GM15510 (cell line): Measurements from ENCODE around the gene TAF13.
A peak's percentile ranks its signal among the peaks of the same experiment; 100 is the strongest.

Experiments
- POLR2A ChIP-seq: IDR thresholded peaks from 3 replicates; pipeline ENCODE4 v1.6.1; 2011; ENCODE audit warnings: borderline replicate concordance; ENCODE audit not compliant: insufficient read length; ENCODE audit errors: extremely low read depth

Gene TAF13

DNA sequence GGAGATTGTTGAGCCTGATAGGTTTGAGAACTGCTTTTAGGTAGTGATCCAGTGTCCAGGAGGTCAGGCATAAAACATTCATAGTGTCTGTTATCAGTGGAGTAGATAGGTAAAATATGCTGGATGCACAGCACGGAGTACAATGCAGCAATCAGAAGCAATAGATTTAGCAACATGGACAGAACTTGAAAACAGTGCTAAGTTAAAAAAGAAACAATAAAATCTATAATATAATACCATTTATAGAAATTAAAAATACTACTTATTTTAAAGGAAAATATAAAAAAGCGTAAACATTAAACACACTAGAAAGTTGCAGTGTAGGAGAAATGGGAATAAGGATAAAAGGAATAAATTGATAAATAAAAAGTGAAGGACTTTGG, 3.4 kb upstream of the TAF13 start:
- TF ChIP-seq POLR2A, result no peak

DNA sequence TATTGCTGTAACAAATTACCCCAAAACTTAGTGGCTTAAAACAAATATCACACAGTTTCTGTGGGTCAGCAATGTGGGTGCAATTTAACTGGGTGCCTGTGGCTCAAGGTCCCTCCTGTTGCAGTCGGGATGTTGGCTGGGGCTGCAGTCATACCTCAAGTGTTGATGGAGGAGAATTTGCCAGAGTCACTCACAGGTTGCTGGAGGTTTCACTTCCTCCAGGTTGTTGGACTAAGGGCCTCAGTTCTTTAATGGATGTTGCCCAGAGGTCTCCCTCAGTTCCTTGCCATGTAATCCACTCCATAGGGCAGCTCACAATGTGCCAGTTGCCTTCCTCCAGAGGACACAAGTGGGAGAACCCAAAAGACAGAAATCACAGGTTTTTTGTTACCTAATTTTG, 2.5 kb upstream of the TAF13 start:
- no peak for TF ChIP-seq POLR2A

DNA sequence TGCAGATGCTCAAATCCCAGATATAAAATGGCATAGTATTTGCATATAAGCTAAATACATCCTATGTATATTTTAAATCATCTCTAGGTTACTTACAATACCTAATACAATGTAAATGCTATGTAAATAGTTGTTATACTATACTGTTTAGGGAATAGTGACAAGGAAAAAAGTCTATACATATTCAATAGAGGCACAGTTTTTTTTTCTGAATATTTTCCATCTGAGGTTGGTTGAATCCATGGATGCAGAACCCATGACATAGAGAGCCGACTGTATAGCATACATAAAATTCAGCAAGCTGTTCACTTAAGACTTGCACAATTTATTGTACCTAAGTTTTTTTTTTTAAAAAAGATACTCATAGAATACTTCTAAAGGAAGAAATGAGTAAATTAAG, 6.5 kb downstream of the TAF13 start:
- TF ChIP-seq POLR2A, result no peak

DNA sequence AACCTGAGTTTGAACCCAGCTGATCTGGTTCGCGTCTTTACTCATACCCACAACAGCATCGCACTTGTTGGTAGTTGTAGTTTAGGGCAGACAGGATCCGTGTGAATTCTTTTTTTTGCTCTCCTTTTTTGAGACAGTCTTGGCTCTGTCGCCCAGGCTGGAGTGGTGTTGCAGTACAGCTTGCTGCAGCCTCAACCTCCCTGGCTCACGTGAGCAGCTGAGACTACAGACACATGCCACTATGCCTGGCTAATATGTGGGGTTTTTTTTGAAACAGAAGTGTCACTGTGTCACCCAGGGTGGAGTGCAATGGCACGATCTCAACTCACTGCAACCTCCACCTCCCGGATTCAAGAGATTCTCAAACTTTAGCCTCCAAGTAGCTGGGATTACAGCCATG, 7.9 kb downstream of the TAF13 start:
- TF ChIP-seq POLR2A, result no peak

DNA sequence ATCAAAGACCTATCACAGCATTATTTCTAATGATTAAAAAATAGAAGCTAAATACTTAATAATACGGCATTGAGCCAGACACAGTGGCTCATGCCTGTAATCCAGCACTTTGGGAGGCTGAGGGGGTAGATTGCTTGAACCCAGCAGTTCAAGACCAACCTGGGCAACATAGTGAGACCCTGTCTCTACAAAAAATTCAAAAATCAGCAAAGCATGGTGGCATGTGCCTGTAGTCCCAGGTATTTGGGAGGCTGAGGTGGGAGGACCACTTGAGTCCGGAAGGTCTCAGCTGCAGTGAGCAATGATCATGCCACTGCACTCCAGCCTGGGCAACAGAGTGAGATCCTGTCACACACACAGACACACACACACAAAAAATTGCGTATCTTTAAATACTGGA, 10.7 kb downstream of the TAF13 start:
- TF ChIP-seq POLR2A, result no peak

DNA sequence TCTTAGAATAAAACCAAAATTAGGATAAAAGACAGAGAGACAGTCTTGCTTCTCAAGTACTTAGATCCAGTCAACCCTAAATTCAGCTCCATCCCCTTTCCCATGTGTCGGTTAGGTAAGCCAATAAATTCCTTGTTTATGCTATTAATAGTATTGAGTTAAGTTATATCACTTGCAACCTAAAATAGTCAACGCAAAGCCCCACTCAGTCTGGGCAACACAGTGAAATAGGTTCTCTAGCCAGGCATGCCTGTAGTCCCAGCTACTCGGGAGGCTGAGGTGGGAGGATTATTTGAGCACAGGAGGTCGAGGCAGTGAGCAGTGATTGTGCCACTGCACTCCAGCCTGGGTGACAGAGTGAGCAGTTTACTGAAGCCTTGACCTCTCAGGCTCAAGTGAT, 14.6 kb downstream of the TAF13 start:
- no peak for TF ChIP-seq POLR2A

DNA sequence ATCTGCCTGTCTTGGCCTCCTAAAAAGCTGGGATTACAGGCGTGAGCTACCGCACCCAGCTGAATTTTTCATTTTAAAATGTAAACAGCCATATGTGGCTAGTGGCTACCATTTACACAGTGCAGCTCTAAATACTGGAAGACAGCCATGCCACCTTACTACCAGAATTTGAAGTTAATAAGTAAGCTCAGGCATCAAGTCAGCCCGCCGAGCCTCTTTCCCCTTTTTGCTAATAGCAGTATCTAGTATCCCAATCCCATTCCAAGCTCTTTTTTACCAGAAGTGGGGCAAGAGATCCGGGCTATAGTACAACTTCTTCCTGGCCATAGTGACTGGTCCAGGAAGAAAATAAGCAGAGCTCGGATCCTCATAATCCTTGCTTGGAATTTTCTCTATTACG, 15.1 kb downstream of the TAF13 start:
- no peak for TF ChIP-seq POLR2A

DNA sequence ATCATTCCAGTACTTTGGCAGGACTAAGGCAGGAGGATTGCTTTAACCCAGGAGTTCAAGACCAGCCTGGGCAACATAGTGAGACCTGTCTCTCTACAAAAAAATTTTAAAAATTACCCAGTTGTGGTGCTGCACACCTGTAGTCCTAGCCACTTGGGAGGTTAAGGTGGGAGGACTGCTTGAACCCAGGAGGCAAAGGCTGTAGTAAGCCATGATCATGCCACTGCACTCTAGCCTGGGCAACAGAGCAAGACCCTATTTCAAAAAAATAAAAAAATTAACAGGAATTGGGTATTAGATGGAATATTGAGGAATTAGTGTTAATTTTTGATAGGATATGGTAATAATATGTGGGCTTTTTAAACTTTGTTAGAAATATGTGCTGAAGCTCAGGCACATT, 16.8 kb downstream of the TAF13 start:
- TF ChIP-seq POLR2A, result no peak

DNA sequence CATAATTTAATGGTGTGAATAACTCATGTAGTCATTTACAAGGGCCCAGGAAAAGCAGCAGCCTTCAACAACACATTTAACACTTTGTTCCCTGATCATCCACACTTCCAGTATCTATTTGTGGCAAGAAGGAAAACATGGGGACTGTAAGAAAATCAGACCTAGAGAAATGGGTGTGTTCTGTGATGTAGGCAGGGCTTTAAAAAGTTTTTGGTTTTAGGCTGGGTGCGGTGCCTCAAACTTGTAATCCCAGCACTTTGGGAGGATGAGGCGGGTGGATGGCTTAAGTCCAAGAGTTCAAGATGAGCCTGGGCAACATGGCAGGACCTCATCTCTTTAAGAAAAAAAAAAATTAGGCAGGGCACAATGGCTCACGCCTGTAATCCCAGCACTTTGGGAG, 19.7 kb downstream of the TAF13 start:
- no peak for TF ChIP-seq POLR2A

DNA sequence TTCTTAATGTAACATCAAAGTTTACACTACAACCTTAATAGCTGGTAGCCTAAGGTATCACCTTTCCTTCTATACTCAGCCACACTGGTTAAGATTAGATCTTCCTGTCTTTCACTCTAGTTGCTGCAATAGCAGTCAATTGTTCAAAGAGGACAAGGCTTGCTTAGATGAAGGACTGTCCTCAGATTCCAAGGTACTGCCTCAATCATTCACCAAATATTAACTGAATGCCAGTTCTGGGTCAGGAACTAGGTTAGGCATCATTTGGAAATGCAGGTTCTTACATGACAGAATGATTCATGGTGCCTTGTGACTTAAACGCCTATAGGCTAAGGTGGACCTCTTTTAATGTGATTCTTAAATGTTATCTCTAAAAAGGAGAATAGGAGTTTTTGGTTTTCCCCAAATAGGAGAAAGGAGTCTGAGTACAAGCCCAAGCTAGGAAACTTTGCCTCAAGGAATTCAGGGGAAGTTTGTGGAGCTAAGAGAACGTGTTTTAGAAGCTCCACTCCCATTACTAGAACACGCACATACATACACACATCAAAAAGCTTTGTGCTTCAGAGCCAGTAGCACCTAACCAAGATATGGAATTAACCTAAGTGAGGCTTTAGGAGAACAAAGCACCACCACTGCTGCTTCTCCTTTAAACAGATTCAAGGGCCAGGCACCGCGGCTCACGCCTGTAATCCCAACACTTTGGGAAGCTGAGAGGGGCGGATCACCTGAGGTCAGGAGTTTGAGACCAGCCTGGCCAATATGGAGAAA, 25.4 kb downstream of the TAF13 start:
- no peak for TF ChIP-seq POLR2A

DNA sequence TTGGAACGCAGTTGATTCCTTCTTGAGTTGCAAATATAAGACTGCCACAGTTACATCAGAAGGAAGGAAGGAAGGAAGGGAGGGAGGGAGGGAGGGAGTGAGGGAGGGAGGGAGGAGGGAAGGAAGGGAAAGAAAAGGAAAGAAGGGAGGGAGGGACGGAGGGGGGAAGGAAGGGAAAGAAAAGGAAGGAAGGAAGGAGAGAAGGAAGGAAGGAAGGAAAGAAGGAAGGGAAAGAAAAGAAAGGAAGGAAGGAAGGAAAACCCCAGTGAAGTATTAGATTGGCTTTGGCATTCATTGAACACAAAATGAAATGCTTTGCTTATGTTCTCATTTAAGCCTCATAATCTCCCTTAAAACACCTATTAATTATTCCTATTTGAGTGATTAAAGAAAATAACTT, 27.5 kb downstream of the TAF13 start:
- TF ChIP-seq POLR2A, result no peak

DNA sequence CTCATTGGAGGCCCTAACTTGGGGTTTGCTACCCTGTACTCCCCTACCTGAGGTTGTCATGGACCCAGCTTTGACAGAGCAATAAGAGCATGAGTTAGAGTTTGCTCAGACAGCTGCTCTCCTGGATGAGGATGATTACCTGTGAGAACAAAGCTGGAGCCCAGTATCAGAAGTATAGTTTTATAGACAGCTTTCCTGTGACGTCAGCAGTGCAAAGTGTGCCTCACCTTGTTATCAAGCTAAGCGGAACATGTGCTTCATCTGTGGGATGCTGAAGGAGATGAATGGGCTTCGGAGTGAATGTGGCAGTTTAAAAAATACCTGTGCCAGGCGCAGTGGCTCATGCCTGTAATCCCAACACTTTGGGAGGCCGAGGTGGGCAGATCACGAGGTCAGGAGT, 28.5 kb downstream of the TAF13 start:
- no peak for TF ChIP-seq POLR2A

DNA sequence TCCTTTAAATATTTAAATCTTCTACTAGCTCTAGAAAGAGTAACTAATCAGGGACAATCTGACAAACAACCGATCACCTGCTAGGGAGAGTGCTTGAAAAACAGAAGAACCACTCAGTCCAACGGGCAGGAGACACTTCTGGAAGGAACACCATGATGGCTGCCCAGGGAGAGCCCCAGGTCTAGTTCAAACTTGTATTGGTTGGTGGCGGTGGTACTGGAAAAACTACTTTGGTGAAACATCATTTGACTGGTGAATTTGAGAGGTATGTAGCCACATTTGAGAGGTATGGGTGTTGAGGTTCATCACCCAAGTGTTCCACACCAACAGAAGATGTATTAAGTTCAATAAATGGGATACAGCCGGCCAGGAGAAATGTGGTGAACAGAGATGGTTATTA, 29.1 kb downstream of the TAF13 start:
- no peak for TF ChIP-seq POLR2A

DNA sequence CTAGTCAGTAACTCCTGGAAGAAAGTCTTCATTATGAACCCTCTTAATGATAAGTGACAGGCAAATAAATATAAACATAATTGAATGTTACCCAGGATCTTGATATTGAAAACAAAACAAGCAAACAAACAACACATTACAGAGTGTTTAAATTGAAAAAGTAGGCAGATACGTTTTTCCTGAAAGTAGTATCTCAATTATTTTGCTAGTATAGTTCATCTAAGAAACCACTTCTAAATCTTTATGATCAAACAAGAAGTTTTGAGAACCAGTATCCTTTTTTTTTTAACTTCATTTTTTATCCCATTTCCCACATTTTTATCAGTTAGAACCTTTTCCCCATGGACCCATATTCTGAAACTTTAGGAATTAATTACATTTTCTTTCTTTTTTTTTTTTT, 30.2 kb downstream of the TAF13 start:
- TF ChIP-seq POLR2A, result no peak

DNA sequence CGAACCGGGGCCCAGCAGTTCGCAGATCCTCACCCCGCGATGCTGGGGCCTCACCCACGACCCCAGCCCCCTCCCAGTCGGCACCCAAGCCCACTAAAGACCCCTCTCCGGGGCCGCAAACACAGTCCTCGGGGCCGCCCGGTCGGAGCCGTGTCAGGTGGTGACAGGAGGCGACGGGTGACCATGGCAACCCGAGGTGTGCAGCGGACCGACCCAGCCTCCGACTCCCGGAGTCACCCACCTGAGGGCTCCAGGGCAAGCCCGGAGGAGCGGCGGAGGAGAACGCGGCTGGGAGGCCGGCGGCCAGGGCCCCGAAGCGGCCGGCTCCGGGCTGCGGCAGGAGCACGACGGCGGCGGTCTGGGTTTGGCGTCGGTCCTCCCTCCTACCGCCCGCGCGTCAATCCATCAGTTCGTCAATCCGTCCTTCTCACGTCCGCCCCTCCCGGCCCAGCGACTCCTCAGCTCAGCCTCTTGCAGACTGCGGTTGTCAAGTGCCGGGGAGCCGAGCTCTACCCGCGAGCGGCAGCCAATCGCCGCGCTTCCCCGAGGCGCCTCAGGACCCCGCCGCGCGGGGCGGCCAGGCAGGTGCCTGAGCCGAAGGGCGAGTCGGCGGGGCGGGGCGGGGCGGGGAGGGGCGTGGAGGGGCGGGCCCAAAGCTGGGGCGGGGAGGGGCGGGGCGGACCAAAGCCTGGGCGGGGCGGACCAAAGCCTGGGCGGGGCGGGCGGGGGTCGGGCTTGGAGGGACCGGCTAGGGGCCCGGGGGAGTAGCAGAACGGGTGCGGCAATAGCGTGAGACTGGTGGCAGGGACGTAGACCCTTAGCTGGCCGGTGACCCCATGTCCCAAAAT, 34.0 kb downstream of the TAF13 start, which contains the start of gene WDR47:
Gene WDR47, minus strand, starts transcription at position 482 of the 848 bp plus-strand sequence. CDS start 18,590 bp downstream, outside the sequence.
- peak; percentile 98 for TF ChIP-seq POLR2A

DNA sequence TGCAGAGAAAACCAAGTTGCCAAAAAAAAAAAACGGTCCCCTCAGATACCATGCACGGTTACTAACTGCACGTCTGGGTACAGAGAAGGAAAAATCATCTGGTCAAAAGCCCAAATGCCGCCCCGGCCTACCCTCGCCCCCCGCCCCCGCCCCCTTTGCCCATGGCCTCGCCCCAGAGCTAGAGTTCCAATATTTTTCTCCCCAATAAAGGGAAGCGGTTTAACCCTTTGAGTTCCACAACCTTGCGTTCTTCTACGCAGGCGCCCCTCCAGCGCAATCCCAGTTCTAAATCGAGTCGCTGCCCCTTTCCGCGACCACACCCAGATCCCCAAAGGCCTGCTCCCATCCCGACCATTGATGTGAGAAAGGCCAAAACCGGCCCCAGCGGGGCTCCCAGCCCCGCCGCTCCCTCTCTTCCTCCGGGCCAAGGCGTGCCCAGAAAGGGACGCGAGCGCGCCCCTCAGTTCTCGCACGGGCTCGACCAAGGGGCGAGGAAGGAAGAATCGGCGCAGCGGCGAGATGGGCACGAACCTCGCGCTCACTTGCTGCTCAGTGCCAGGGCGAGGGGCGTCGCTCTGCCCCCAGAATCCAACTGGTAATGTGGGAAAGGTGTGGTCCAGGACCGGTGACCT, 34.7 kb downstream of the TAF13 start:
- peak; percentile 14 for TF ChIP-seq POLR2A

DNA sequence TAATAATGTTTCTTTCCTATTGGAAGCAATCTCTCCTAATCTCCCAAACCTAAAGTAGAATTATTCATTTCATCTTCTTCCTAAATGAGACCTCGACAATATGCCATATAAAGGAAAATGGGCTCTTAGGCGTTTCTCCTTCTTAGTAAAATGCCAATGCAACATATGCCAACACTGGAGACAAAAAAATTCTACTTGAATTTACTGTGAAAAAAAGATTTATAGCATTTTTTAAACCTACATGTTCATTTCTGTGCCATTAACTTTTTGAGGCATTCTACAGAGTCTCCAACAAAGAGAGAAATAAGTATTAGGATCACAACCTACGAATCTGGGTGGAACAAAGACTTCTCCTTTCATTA, 35.2 kb downstream of the TAF13 start:
- TF ChIP-seq POLR2A, result no peak

DNA sequence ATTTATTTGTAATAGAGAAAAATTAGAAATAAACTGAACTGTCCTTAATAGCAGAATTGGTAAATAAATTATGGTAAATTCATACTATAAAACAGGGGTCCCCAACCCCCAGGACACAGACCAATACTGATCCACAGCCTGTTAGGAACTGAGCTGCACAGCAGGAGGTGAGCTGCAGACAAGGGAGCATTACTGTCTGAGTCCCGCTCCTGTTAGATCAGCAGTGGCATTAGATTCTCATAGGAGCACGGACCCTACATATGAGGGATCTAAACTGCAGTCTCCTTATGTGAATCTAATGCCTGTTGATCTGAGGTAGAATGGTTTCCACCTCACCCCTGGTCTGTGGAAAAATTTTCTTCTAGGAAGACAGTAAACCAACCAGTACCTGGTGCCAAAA, 41.4 kb downstream of the TAF13 start:
- no peak for TF ChIP-seq POLR2A
